Measurements from ENCODE around the gene YJU2.
"Not testable (repeated sequence)": the region's sequence is repeated elsewhere in the genome, so short reads cannot be mapped to it uniquely, and the experiment has no call there.

Gene YJU2

DNA sequence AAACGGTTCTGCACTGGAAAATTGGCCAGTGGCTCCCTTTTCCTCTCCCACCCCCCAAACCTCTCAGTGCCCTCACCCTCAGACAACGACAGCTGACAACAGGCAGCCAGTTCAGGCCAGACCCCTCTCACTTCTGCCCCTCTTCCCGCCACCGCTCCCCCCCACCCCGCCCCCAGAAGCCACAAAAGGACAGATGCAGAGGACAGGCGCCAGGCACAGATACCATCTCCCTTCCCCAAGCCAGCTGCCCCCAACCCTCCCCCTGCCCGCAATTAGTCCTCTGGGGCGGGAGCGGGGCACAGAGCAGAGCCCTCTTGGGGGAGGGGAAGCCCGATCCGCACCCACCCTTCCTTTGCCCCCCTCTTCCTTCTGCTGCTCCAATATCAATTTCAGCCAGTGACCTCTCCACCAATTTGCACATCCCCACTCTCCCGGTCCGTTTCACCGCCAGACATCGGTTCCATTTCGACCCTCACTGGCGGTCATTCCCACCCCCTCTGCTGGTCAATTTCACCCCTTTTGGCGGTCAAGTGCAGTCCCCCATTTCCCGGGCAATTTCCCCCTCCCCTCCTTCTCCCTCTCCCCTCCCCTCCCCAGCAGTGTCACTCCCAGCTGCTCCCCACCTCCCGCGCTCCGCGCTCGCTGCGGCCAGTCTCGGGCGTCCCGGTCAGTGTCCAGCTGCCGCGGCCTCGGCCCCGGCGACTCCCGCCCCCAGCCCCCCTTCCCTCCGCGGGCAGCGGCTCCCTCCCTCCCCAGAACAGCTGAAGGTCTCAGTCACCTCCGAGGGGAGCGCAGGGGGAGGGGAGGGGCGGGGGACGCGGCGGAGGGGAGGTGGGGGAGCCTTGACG, 31.8 kb downstream of the YJU2 start, which contains the start of gene SHD:
Gene SHD, plus strand, starts transcription at position 848 of the 848 bp plus-strand sequence. CDS start 798 bp downstream, outside the sequence.
- Histone ChIP-seq H3K27ac (ENCODE audit: low read depth, low read length) (no peak within 1 kb of the TSS), H3K9ac (ENCODE audit: low read length in 5 of 5) (no peak within 1 kb of the TSS), H3K27me3 (ENCODE audit: control insufficient read depth in 5 of 5, insufficient read depth in 4 of 5, low read length in 5 of 5) (peaks cover 15 to 41% (median 31%) of the 10 kb centered on the region in 5 donors), H3K36me3 (ENCODE audit: control insufficient read depth in 5 of 5, insufficient read depth in 5 of 5, low read length in 5 of 5) (no peaks in the 10 kb centered on the region), H3K4me1 (ENCODE audit: control insufficient read depth in 5 of 5, insufficient read depth in 5 of 5, low read length in 5 of 5) (peaks cover 0 to 8% (median 6%) of the 10 kb centered on the region in 5 donors), H3K4me3 (ENCODE audit: low read depth in 1 of 5, low read length in 5 of 5) (peak within 1 kb of the TSS in 2 of 5 donors; percentile 7 to 27), H3K9me3 (ENCODE audit: control insufficient read depth in 5 of 5, low read length in 5 of 5) (no peaks in the 10 kb centered on the region)

DNA sequence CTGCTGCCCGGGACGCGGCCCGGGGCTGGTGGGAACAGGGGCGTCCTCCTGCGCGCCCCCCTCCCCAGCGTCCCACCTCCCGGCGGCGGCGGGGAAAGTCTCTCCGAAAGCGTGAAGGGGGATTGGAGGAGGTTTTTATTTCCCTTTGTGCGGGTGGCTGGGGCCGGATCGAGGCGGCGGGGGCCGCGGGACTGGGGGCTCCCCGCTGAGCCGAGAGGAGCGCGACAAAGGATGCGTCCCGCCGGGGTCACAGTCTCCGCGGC, 32.3 kb downstream of the YJU2 start:
- no peaks in the 10 kb centered on the region for H3K9me3 ChIP-seq (ENCODE audit: control insufficient read depth in 5 of 5, low read length in 5 of 5)
- H3K4me3 ChIP-seq (ENCODE audit: low read depth in 1 of 5, low read length in 5 of 5): no peak overlapping the region
- H3K9ac ChIP-seq (ENCODE audit: low read length in 5 of 5): no peak overlapping the region
- peaks cover 0 to 8% (median 6%) of the 10 kb centered on the region in 5 donors for H3K4me1 ChIP-seq (ENCODE audit: control insufficient read depth in 5 of 5, insufficient read depth in 5 of 5, low read length in 5 of 5)
- no peaks in the 10 kb centered on the region for H3K36me3 ChIP-seq (ENCODE audit: control insufficient read depth in 5 of 5, insufficient read depth in 5 of 5, low read length in 5 of 5)
- no peak overlapping the region for H3K27ac ChIP-seq (ENCODE audit: low read depth, low read length)
- H3K27me3 ChIP-seq (ENCODE audit: control insufficient read depth in 5 of 5, insufficient read depth in 4 of 5, low read length in 5 of 5): peaks cover 15 to 41% (median 31%) of the 10 kb centered on the region in 5 donors

DNA sequence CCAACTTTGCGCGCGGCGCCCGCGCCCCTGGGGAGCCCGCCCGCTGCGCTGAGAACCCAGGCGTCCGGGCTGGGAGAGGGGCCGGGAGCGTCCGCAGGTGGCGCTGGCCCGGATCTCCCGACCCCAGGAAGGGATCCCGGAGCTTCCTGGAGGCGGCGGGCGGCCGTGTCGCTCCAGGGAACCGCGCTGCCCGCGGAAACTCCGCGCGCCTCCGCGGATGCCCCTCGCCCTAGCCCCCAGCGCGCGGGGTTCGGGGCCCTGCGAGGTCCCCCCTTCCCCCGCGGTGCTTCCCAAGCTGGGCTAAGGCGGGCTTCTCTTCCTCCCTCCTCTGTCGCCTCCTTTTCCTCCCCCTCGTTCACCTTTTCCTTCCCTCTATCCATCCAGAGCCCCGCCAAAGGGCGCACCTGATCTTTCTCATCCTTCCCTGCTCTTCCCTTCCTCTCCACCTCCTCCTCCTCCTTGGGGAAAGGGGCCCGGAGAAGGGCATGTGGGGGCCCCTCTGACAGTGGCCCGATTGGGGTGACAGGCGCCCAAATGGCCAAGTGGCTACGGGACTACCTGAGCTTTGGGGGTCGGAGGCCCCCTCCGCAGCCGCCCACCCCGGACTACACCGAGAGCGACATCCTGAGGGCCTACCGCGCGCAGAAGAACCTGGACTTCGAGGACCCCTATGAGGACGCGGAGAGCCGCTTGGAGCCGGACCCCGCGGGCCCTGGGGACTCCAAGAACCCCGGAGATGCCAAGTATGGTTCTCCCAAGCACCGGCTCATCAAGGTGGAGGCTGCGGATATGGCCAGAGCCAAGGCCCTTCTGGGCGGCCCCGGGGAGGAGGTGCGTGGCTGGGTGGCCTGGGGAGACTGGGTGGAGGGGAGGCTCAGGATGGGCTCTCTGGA, 32.9 kb downstream of the YJU2 start:
- Histone ChIP-seq H3K4me1 (ENCODE audit: control insufficient read depth in 5 of 5, insufficient read depth in 5 of 5, low read length in 5 of 5) (peaks cover 0 to 8% (median 6%) of the 10 kb centered on the region in 5 donors), H3K9ac (ENCODE audit: low read length in 5 of 5) (no peak overlapping the region), H3K27ac (ENCODE audit: low read depth, low read length) (no peak overlapping the region), H3K9me3 (ENCODE audit: control insufficient read depth in 5 of 5, low read length in 5 of 5) (no peaks in the 10 kb centered on the region), H3K27me3 (ENCODE audit: control insufficient read depth in 5 of 5, insufficient read depth in 4 of 5, low read length in 5 of 5) (peaks cover 19 to 47% (median 36%) of the 10 kb centered on the region in 5 donors), H3K4me3 (ENCODE audit: low read depth in 1 of 5, low read length in 5 of 5) (no peak overlapping the region), H3K36me3 (ENCODE audit: control insufficient read depth in 5 of 5, insufficient read depth in 5 of 5, low read length in 5 of 5) (no peaks in the 10 kb centered on the region)

DNA sequence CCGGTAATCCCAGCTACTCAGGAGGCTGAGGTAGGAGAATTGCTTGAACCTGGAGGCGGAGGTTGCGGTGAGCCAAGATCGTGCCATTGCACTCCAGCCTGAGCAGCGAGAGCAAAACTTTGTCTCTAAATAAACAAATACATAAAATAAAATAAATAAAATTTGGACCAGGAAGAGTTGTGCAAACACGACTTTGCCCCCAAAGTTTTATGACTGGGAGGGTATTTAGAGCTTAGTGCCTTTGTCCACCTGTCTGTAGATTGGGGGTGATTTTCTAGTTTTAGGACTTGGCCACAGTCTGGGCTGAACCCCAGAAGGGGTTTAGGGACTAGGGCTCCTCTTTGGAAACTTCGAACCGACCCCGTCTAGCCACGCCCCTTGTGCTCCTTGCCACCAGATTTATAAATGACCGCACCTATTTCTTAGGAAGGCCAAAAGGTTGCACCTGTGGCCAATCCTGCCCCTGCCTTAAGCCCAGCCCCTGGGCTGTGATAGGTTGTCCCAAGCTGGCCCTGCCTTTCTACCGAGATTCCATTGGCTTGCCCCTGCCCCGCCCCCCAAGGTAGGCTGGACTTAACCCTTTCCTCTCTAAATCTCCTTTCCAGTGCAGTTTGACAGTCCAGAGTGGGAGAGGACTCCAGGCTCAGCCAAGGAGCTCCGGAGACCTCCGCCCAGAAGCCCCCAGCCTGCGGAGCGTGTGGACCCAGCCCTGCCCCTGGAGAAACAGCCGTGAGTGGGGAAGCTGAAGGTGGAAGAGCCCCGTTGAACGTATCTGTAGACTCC, 37.5 kb downstream of the YJU2 start:
- Histone ChIP-seq H3K27me3 (ENCODE audit: control insufficient read depth in 5 of 5, insufficient read depth in 4 of 5, low read length in 5 of 5) (peaks cover 17 to 37% (median 26%) of the 10 kb centered on the region in 5 donors), H3K4me3 (ENCODE audit: low read depth in 1 of 5, low read length in 5 of 5) (no peak overlapping the region), H3K27ac (ENCODE audit: low read depth, low read length) (no peak overlapping the region), H3K36me3 (ENCODE audit: control insufficient read depth in 5 of 5, insufficient read depth in 5 of 5, low read length in 5 of 5) (no peaks in the 10 kb centered on the region), H3K4me1 (ENCODE audit: control insufficient read depth in 5 of 5, insufficient read depth in 5 of 5, low read length in 5 of 5) (peaks cover 0 to 6% (median 3%) of the 10 kb centered on the region in 5 donors), H3K9me3 (ENCODE audit: control insufficient read depth in 5 of 5, low read length in 5 of 5) (no peaks in the 10 kb centered on the region), H3K9ac (ENCODE audit: low read length in 5 of 5) (no peak overlapping the region)

DNA sequence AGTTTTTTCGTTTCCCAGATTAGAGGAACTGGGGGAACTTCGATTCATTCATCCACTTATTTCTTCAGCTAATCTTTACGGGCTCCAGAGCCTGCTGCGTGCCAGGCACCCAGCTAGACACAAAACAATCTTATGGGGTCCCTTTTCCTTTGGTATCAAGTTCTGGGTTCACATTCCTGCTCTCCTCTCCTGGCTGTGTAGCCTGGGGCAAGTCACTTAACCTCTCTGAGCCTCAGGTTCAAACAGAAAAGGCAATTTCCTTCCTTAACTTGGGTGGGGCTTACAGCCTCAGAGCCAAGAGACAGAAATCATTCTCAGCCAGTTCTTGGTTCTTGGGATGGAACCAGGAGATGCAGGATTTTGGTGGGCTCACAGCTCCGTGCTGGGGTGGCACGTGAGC, 38.1 kb downstream of the YJU2 start:
- Histone ChIP-seq H3K36me3 (ENCODE audit: control insufficient read depth in 5 of 5, insufficient read depth in 5 of 5, low read length in 5 of 5) (no peaks in the 10 kb centered on the region), H3K9me3 (ENCODE audit: control insufficient read depth in 5 of 5, low read length in 5 of 5) (no peaks in the 10 kb centered on the region), H3K4me1 (ENCODE audit: control insufficient read depth in 5 of 5, insufficient read depth in 5 of 5, low read length in 5 of 5) (no peaks in the 10 kb centered on the region), H3K27me3 (ENCODE audit: control insufficient read depth in 5 of 5, insufficient read depth in 4 of 5, low read length in 5 of 5) (peaks cover 11 to 33% (median 21%) of the 10 kb centered on the region in 5 donors), H3K27ac (ENCODE audit: low read depth, low read length) (no peak overlapping the region), H3K4me3 (ENCODE audit: low read depth in 1 of 5, low read length in 5 of 5) (no peak overlapping the region), H3K9ac (ENCODE audit: low read length in 5 of 5) (no peak overlapping the region)

DNA sequence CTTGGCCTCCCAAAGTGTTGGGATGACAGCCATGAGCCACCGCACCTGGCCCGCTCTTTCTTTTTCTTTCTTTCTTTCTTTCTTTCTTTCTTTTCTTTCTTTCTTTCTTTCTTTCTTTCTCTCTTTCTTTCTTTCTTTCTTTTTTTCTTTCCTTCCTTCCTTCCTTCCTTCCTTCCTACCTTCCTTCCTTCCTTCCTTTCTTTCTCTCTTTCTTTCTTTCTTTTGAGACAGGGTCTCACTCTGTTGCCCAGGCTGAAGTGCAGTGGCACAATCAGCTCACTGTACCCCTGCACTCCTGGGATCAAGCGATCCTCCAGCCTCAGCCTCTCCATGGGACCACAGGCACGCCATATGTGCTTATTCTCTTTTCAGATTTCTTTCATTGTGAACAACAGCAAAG, 39.3 kb downstream of the YJU2 start:
- H3K4me1 ChIP-seq (ENCODE audit: control insufficient read depth in 5 of 5, insufficient read depth in 5 of 5, low read length in 5 of 5); H3K36me3 ChIP-seq (ENCODE audit: control insufficient read depth in 5 of 5, insufficient read depth in 5 of 5, low read length in 5 of 5); H3K9ac ChIP-seq (ENCODE audit: low read length in 5 of 5); H3K4me3 ChIP-seq (ENCODE audit: low read depth in 1 of 5, low read length in 5 of 5); H3K27ac ChIP-seq (ENCODE audit: low read depth, low read length); H3K9me3 ChIP-seq (ENCODE audit: control insufficient read depth in 5 of 5, low read length in 5 of 5): not testable (repeated sequence)
- H3K27me3 ChIP-seq (ENCODE audit: control insufficient read depth in 5 of 5, insufficient read depth in 4 of 5, low read length in 5 of 5): peaks cover 7 to 31% (median 15%) of the 10 kb centered on the region in 5 donors

DNA sequence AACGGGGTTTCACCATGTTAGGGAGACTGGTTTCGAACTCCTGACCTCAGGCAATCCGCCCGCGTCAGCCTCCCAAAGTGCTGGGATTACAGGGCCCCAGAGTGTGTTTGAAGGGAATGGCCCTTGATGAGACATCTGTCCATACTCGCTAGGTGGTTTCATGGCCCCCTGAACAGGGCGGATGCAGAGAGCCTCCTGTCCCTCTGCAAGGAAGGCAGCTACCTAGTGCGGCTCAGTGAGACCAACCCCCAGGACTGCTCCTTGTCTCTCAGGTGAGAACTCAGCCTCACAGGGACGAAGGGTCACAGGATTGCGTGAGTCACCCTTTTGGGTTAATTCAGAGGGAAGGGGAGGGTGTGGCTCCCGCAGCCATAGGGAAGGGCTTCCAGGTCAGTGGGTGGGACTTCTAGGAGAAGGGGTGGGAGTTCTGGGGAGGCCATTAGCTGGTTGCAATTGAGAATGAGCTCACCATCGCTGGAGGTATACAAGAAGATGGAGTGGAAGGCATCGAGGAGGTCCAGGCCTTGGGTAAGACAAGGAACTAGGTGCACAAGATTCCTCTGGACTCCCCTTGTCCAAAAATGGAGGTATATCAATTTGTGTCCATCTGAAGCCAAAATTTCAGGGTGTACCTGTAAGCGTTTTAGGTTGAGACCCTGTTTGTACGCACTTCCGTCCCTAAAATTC, 41.4 kb downstream of the YJU2 start:
- Histone ChIP-seq H3K4me3 (ENCODE audit: low read depth in 1 of 5, low read length in 5 of 5) (no peak overlapping the region), H3K4me1 (ENCODE audit: control insufficient read depth in 5 of 5, insufficient read depth in 5 of 5, low read length in 5 of 5) (no peaks in the 10 kb centered on the region), H3K9ac (ENCODE audit: low read length in 5 of 5) (no peak overlapping the region), H3K27ac (ENCODE audit: low read depth, low read length) (no peak overlapping the region), H3K9me3 (ENCODE audit: control insufficient read depth in 5 of 5, low read length in 5 of 5) (no peaks in the 10 kb centered on the region), H3K27me3 (ENCODE audit: control insufficient read depth in 5 of 5, insufficient read depth in 4 of 5, low read length in 5 of 5) (peaks cover 7 to 19% (median 15%) of the 10 kb centered on the region in 5 donors), H3K36me3 (ENCODE audit: control insufficient read depth in 5 of 5, insufficient read depth in 5 of 5, low read length in 5 of 5) (no peaks in the 10 kb centered on the region)

DNA sequence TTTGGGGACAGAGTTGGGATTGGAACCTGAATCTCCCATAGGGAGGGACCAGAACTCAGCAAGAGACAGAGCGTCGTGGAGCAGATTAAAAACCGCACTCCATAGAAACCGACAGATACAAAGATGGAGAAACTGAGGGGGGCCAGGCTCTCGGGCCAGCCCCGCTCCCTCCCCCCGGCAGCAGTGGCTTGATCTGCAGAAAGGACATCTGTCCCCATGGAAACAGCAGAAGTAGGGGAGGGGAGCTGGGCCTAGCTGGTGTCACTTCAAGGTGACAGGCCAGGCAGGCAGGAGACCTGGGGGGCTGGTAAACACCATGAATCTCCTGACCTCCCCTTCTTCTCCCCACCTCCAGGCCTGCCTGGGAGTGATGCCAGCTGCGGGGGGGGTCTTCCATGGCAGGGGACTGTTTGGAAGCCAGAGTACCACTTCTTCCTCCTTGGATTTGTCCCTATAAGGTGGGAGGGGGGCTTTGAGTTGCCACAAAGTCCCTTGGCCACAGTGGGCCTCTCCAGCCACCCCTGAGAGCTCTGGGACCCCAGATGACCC, 44.4 kb downstream of the YJU2 start:
- no peak overlapping the region for H3K27ac ChIP-seq (ENCODE audit: low read depth, low read length)
- H3K9ac ChIP-seq (ENCODE audit: low read length in 5 of 5): peak overlapping the region in 1 of 5 donors; percentile 17
- peaks cover 3 to 17% (median 9%) of the 10 kb centered on the region in 5 donors for H3K27me3 ChIP-seq (ENCODE audit: control insufficient read depth in 5 of 5, insufficient read depth in 4 of 5, low read length in 5 of 5)
- no peak overlapping the region for H3K4me3 ChIP-seq (ENCODE audit: low read depth in 1 of 5, low read length in 5 of 5)
- no peaks in the 10 kb centered on the region for H3K36me3 ChIP-seq (ENCODE audit: control insufficient read depth in 5 of 5, insufficient read depth in 5 of 5, low read length in 5 of 5)
- H3K4me1 ChIP-seq (ENCODE audit: control insufficient read depth in 5 of 5, insufficient read depth in 5 of 5, low read length in 5 of 5): peaks cover 0 to 1% (median 0%) of the 10 kb centered on the region in 5 donors
- no peaks in the 10 kb centered on the region for H3K9me3 ChIP-seq (ENCODE audit: control insufficient read depth in 5 of 5, low read length in 5 of 5)

DNA sequence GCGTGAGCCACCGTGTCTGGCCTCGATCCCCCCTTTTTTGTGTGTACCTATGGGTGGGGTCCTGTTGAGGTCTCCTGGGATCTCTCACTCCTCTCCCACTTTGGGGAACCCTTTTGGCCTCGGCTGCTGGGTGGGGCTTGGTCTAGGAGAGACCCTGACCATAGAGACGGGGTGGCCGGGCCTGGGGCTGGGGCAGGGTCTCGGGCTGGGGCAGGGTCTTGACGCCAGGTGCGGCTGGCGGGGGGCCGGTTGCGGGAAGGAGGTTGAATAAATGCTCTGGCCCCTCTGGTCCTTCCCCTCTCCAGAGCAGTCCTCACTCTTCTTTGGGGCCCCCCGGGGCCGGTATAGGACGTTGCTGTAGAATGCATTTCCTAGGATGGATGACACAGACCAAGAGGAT, 45.6 kb downstream of the YJU2 start:
- Histone ChIP-seq H3K4me3 (ENCODE audit: low read depth in 1 of 5, low read length in 5 of 5) (no peak overlapping the region), H3K4me1 (ENCODE audit: control insufficient read depth in 5 of 5, insufficient read depth in 5 of 5, low read length in 5 of 5) (peaks cover 0 to 5% (median 0%) of the 10 kb centered on the region in 5 donors), H3K9me3 (ENCODE audit: control insufficient read depth in 5 of 5, low read length in 5 of 5) (no peaks in the 10 kb centered on the region)

More for the DNA sequence above, 45.6 kb downstream of the YJU2 start:
- Histone ChIP-seq H3K27ac (ENCODE audit: low read depth, low read length) (no peak overlapping the region), H3K27me3 (ENCODE audit: control insufficient read depth in 5 of 5, insufficient read depth in 4 of 5, low read length in 5 of 5) (peaks cover 3 to 20% (median 11%) of the 10 kb centered on the region in 5 donors), H3K9ac (ENCODE audit: low read length in 5 of 5) (no peak overlapping the region), H3K36me3 (ENCODE audit: control insufficient read depth in 5 of 5, insufficient read depth in 5 of 5, low read length in 5 of 5) (no peaks in the 10 kb centered on the region)

Measured in subcutaneous abdominal adipose tissue (tissue), 5 donors.